Mesenchymal stem cell (in vitro differentiated cells and primary cell): Measurements from ENCODE around the gene ACE.
A peak's percentile ranks its signal among the peaks of the same experiment; 100 is the strongest.

Experiments
- DNase-seq: peaks from one replicate; pipeline ENCODE4 v3.0.0-alpha.2; 2013
- H2AFZ ChIP-seq: one replicate; pipeline ENCODE4 v1.6.1; 2013; ENCODE audit warnings: low read depth, mild to moderate bottlenecking, control low read depth, inconsistent platforms, low read length, moderate library complexity
- H2AK5ac ChIP-seq: 2 replicates; pipeline ENCODE4 v1.6.1; 2013; ENCODE audit warnings: low read length, moderate library complexity, mild to moderate bottlenecking, inconsistent platforms; ENCODE audit not compliant: severe bottlenecking
- H2BK120ac ChIP-seq: one replicate; pipeline ENCODE4 v1.6.1; 2013; ENCODE audit warnings: low read depth, mild to moderate bottlenecking, inconsistent platforms, low read length, moderate library complexity
- H2BK12ac ChIP-seq, 2 experiments: one replicate each; pipeline ENCODE4 v1.6.1; 2013; ENCODE audit warnings: inconsistent platforms in 2 of 2, low read length in 2 of 2, mild to moderate bottlenecking in 2 of 2, moderate library complexity in 2 of 2, control low read depth in 1 of 2
- H2BK15ac ChIP-seq: one replicate; pipeline ENCODE4 v1.6.1; 2013; ENCODE audit warnings: mild to moderate bottlenecking, low read depth, inconsistent platforms; ENCODE audit not compliant: poor library complexity, severe bottlenecking
- H2BK5ac ChIP-seq: 2 replicates; pipeline ENCODE4 v1.6.1; 2013; ENCODE audit warnings: low read depth, mild to moderate bottlenecking, low read length, control low read depth, inconsistent platforms; ENCODE audit not compliant: poor library complexity, severe bottlenecking
- H3K14ac ChIP-seq, 2 experiments: one replicate each; pipeline ENCODE4 v1.6.1; 2013; ENCODE audit warnings: inconsistent platforms in 2 of 2, low read length in 2 of 2, control low read depth in 1 of 2, mild to moderate bottlenecking in 1 of 2, moderate library complexity in 1 of 2
- H3K18ac ChIP-seq, 2 experiments: one replicate each; pipeline ENCODE4 v1.6.1; 2013; ENCODE audit warnings: inconsistent platforms in 2 of 2, low read length in 2 of 2, control low read depth in 1 of 2, low read depth in 1 of 2, mild to moderate bottlenecking in 1 of 2
- H3K23ac ChIP-seq, 2 experiments: one replicate each; pipeline ENCODE4 v1.6.1; 2013; ENCODE audit warnings: inconsistent platforms in 2 of 2, low read length in 2 of 2, mild to moderate bottlenecking in 2 of 2, moderate library complexity in 2 of 2, control low read depth in 1 of 2
- H3K27ac ChIP-seq: 2 replicates; pipeline ENCODE4 v1.5.1; 2013; ENCODE audit warnings: mild to moderate bottlenecking, moderate library complexity, low read length, control low read depth, inconsistent platforms; ENCODE audit not compliant: poor library complexity, severe bottlenecking
- H3K27me3 ChIP-seq, 2 experiments: 2 replicates each; pipeline versions ENCODE4 v1.6.1 to v1.7.0; 2013; ENCODE audit warnings: low read length in 2 of 2, mild to moderate bottlenecking in 2 of 2, moderate library complexity in 2 of 2, control low read depth in 1 of 2, inconsistent platforms in 1 of 2; ENCODE audit not compliant: control insufficient read depth in 1 of 2, insufficient read depth in 1 of 2
- H3K36me3 ChIP-seq, 2 experiments: 2 replicates each; pipeline versions ENCODE4 v1.6.1 to v1.7.0; 2013; ENCODE audit warnings: low read length in 2 of 2, control low read depth in 1 of 2, inconsistent platforms in 1 of 2, low read depth in 1 of 2, mild to moderate bottlenecking in 1 of 2; ENCODE audit not compliant: insufficient read depth in 2 of 2, control insufficient read depth in 1 of 2
- H3K4ac ChIP-seq, 2 experiments: one replicate each; pipeline ENCODE4 v1.6.1; 2013; ENCODE audit warnings: inconsistent platforms in 2 of 2, low read length in 2 of 2, mild to moderate bottlenecking in 2 of 2, moderate library complexity in 2 of 2, control low read depth in 1 of 2, low read depth in 1 of 2
- H3K4me1 ChIP-seq: 2 replicates; pipeline ENCODE4 v1.6.1; 2013; ENCODE audit warnings: low read depth, low read length, control low read depth; ENCODE audit not compliant: control insufficient read depth, insufficient read depth
- H3K4me2 ChIP-seq: 2 replicates; pipeline ENCODE4 v1.6.1; 2013; ENCODE audit warnings: low read length, mild to moderate bottlenecking, inconsistent platforms; ENCODE audit not compliant: poor library complexity, severe bottlenecking
- H3K4me3 ChIP-seq, 2 experiments: 2 replicates each; pipeline versions ENCODE4 v1.5.1 to v1.7.0; 2013; ENCODE audit warnings: low read length in 2 of 2, mild to moderate bottlenecking in 2 of 2, control low read depth in 1 of 2, low read depth in 1 of 2; ENCODE audit not compliant: insufficient read depth in 1 of 2
- H3K79me1 ChIP-seq: replicated peaks from 2 replicates; pipeline ENCODE4 v1.6.1; 2013; ENCODE audit warnings: mild to moderate bottlenecking, control low read depth, low read length, inconsistent platforms; ENCODE audit not compliant: poor library complexity, severe bottlenecking
- H3K9ac ChIP-seq: 2 replicates; pipeline ENCODE4 v1.7.0; 2013; ENCODE audit warnings: mild to moderate bottlenecking, low read length, moderate library complexity
- H3K9me3 ChIP-seq: 2 replicates; pipeline ENCODE4 v1.7.0; 2013; ENCODE audit warnings: mild to moderate bottlenecking, low read length; ENCODE audit not compliant: control insufficient read depth
- H4K8ac ChIP-seq: one replicate; pipeline ENCODE4 v1.6.1; 2013; ENCODE audit warnings: inconsistent platforms, mild to moderate bottlenecking, low read length, moderate library complexity
- H4K91ac ChIP-seq: one replicate; pipeline ENCODE4 v1.6.1; 2013; ENCODE audit warnings: mild to moderate bottlenecking, low read length, inconsistent platforms
- WGBS: methylation state at CpG from one replicate; pipeline ENCODE4 v1.1.7; 2013; ENCODE audit warnings: mixed read lengths; 5-methylcytosine and 5-hydroxymethylcytosine counted together

ACE gene

GRCh38 chr17:63525190-63525946, 48.5 kb downstream of the ACE start:
- Histone ChIP-seq H3K79me1 (no peaks in the 10 kb centered on the region), H2BK12ac (no peak overlapping the region), H3K9ac (no peak overlapping the region), H2BK15ac (no peak overlapping the region), H3K4me1 (peaks cover 14% of the 10 kb centered on the region), H2BK5ac (no peak overlapping the region), H3K4me3 (no peak overlapping the region), H3K27me3 (peaks cover 57 to 68% of the 10 kb centered on the region in 2 experiments), H3K4me2 (no peak overlapping the region), H3K18ac (no peak overlapping the region), H3K23ac (peak overlapping the region in 1 of 2 experiments; percentile 9), H3K27ac (no peak overlapping the region), H2AK5ac (no peak overlapping the region), H3K4ac (no peak overlapping the region), H4K8ac (no peak overlapping the region), H2BK120ac (no peak overlapping the region), H3K14ac (no peak overlapping the region), H3K9me3 (no peaks in the 10 kb centered on the region), H4K91ac (no peak overlapping the region), H2AFZ (no peak overlapping the region), H3K36me3 (no peaks in the 10 kb centered on the region)
- no peak for DNase-seq
- WGBS = 75% methylated on average over 6 of the region's 6 CpGs

DNA sequence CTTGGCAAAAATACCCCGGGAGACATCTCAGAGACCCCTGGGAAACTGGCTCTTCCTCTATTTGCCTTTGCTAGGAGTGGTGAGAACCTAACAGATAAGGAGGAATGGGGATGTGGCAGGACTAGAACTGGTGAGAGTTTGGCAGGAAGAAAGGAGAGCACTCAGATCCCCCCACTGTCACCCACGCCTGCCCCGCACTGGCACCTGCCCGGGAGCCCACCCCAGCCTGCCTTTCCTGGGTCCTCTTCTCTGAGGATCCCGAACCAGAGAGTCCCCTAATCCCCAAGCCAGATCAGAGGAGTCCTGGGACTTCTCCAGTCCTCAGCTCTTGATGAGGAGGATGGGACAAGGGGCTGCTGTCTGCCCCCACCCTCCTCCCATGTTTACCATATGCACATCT, 50.0 kb downstream of the ACE start:
- no peak overlapping the region for H3K9ac ChIP-seq

GRCh38 chr17:63528183-63528582, 51.3 kb downstream of the ACE start:
- Histone ChIP-seq H2BK15ac (no peak overlapping the region), H3K79me1 (no peaks in the 10 kb centered on the region), H4K8ac (no peak overlapping the region)

More for the DNA sequence above, 50.0 kb downstream of the ACE start:
- Histone ChIP-seq H2AK5ac (no peak overlapping the region), H2BK120ac (no peak overlapping the region), H4K8ac (no peak overlapping the region), H3K27me3 (peaks cover 57 to 58% of the 10 kb centered on the region in 2 experiments), H3K4me3 (no peak overlapping the region), H2BK5ac (no peak overlapping the region), H3K18ac (no peak overlapping the region), H3K79me1 (no peaks in the 10 kb centered on the region), H3K14ac (no peak overlapping the region), H3K4me1 (peaks cover 8% of the 10 kb centered on the region), H3K36me3 (no peaks in the 10 kb centered on the region), H3K23ac (no peak overlapping the region), H3K27ac (no peak overlapping the region), H3K9me3 (no peaks in the 10 kb centered on the region), H2BK15ac (no peak overlapping the region), H4K91ac (no peak overlapping the region), H2AFZ (no peak overlapping the region), H3K4me2 (no peak overlapping the region), H3K4ac (no peak overlapping the region), H2BK12ac (no peak overlapping the region)
- WGBS = 86% methylated on average over 1 of the region's 5 CpGs
- no peak for DNase-seq

DNA sequence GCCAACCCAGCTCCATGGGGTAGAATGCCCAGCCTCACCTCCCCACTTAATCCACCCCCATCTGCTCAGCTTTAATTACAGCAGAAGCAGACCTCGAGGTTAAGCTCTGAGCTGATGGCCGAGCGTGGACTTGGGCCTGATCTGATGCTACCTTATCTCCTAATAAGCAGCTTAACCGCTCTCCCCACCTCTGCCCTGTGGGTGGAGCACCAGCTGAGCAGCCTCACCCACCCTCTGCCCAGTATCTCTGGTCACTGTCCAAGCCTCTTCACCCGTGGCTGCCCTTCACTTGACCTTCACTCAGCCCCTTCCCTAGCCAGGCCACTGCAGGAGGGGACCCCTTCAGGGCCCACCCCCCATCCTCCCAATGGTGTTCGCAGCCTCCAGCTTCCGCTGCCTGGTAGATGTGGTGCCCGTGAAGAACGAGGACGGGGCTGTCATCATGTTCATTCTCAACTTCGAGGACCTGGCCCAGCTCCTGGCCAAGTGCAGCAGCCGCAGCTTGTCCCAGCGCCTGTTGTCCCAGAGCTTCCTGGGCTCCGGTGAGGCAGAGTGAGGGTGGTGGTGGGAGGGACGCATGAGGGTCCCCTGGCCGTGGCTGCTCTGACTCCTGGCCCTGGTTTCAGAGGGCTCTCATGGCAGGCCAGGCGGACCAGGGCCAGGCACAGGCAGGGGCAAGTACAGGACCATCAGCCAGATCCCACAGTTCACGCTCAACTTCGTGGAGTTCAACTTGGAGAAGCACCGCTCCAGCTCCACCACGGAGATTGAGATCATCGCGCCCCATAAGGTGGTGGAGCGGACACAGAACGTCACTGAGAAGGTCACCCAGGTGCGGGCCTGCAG, 53.1 kb downstream of the ACE start:
- no peak overlapping the region for H2AFZ ChIP-seq
- no peak overlapping the region for H4K91ac ChIP-seq
- H3K9ac ChIP-seq = no peak overlapping the region
- no peaks in the 10 kb centered on the region for H3K9me3 ChIP-seq
- peak overlapping the region in 1 of 2 experiments; percentile 61 for H2BK12ac ChIP-seq
- H3K23ac ChIP-seq = no peak overlapping the region
- no peak overlapping the region for H2BK15ac ChIP-seq
- no peak for DNase-seq
- no peaks in the 10 kb centered on the region for H3K36me3 ChIP-seq
- H2AK5ac ChIP-seq = no peak overlapping the region
- 89% methylated on average over 26 of the region's 26 CpGs for WGBS
- H3K79me1 ChIP-seq = no peaks in the 10 kb centered on the region
- H3K27ac ChIP-seq = no peak overlapping the region
- H3K27me3 ChIP-seq = peaks cover 37 to 62% of the 10 kb centered on the region in 2 experiments
- no peak overlapping the region for H2BK120ac ChIP-seq
- H4K8ac ChIP-seq = no peak overlapping the region
- H3K4me2 ChIP-seq = no peak overlapping the region
- no peaks in the 10 kb centered on the region for H3K4me1 ChIP-seq
- no peak overlapping the region for H3K4ac ChIP-seq
- H3K18ac ChIP-seq = no peak overlapping the region
- no peak overlapping the region for H3K14ac ChIP-seq
- no peak overlapping the region for H2BK5ac ChIP-seq
- no peak overlapping the region for H3K4me3 ChIP-seq

More at GRCh38 chr17:63528183-63528582, 51.3 kb downstream of the ACE start:
- peaks cover 54 to 70% of the 10 kb centered on the region in 2 experiments for H3K27me3 ChIP-seq
- no peak overlapping the region for H3K9ac ChIP-seq
- H3K4me2 ChIP-seq = no peak overlapping the region
- peaks cover 5% of the 10 kb centered on the region for H3K4me1 ChIP-seq
- no peaks in the 10 kb centered on the region for H3K36me3 ChIP-seq
- no peak overlapping the region for H3K4me3 ChIP-seq
- H2BK12ac ChIP-seq = no peak overlapping the region
- H3K14ac ChIP-seq = no peak overlapping the region
- H3K27ac ChIP-seq = no peak overlapping the region
- H2AK5ac ChIP-seq = no peak overlapping the region
- no peak overlapping the region for H3K23ac ChIP-seq
- no peak overlapping the region for H3K18ac ChIP-seq
- 80% methylated on average over 8 of the region's 9 CpGs for WGBS
- no peaks in the 10 kb centered on the region for H3K9me3 ChIP-seq
- H4K91ac ChIP-seq = no peak overlapping the region
- H2BK120ac ChIP-seq = peak overlapping the region; percentile 7
- DNase-seq = no peak
- H2BK5ac ChIP-seq = no peak overlapping the region
- no peak overlapping the region for H2AFZ ChIP-seq
- H3K4ac ChIP-seq = no peak overlapping the region
